Measurements from ENCODE around the gene STK39.
A peak's percentile ranks its signal among the peaks of the same experiment; 100 is the strongest.
"Not testable (repeated sequence)": the region's sequence is repeated elsewhere in the genome, so short reads cannot be mapped to it uniquely, and the experiment has no call there.

Gene STK39

DNA sequence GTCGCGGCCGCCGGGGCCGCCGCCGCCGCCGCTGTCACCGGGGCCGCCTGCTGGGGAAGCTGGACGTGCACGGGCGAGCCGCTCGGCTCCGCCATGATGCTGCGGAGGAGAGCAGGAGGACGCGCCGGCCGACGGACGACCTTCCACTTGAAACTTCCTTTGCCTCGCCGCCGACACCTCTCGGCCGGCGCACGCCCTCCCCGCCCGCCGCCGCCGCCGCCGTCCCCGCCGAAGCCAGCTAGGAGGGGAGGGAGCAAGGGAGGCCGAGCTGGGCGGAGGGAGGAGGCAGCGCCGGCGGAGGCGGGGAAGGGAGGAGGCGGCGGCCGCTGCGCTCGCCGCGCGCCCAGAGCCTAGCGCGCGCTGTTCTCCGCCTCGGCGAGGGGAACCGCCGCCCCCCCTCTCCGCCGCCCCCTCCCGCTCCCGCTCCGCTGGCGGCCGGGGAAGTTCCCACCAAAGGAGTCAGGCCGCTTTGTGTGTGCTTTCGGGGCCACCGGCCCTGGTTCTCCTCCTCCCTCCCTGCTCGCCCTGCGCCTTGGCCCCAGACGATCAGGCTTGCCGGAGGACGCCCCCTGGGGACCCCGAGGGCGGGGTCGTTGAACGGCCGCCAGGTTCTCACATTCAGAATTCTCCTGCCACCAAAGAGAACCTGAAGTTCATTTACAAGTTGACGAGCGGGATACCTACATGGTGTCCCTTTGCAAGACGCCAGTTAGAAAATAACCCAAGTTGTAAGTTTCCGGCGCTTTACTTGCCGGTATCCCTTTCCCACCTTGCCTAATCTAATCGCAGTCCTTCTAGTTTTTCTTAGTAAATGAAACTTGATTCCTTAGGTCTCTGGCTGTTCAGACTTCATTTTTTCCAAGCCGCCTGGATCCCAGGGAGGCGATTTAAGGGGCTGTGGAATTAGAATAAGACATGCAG, at the start of gene STK39:
STK39 (minus strand) TSS at position 255 of the 921 bp plus-strand sequence; CDS start at position 95, 160 bp downstream.
- peak; percentile 83 for DNase-seq (ENCODE audit: low read depth)

DNA sequence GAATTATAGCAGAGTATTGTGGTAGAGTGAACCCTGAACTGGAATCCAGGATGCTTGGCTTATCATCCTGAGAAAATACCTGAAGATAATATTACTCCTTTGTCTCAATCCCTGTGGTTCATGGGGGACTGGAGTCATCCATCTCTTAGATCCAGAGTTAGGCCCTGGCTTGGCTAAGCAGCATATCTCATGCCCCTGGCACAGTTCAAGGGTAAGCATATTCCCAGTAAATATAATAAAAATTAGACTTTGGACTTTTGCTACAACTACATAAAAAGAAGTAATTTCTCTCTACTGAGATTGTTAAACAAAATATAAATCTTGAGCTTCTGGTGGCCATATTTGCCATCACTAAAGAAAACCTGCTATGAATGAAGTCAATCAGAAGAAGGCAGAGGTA, 47.7 kb upstream of the STK39 start:
- DNase-seq (ENCODE audit: low read depth) = no peak

DNA sequence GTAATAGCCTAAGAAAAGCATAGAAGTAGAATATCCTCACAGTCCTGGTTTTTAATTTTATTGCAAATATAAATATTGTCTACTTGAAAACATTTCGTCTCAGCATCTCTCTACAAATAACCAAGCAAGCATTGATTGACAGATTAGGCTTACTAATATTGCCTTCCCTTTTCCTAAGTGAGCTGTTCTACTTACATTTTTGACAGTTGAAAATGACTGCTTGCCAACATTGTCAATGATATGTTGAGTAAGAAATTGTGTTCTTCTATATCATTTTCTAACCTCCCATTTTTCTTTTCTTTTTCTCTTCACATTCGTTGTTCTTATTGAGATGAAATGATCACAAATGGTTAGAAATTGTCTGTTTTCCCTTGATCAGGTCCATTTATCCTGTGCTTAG, 47.0 kb upstream of the STK39 start:
- no peak for DNase-seq (ENCODE audit: low read depth)

DNA sequence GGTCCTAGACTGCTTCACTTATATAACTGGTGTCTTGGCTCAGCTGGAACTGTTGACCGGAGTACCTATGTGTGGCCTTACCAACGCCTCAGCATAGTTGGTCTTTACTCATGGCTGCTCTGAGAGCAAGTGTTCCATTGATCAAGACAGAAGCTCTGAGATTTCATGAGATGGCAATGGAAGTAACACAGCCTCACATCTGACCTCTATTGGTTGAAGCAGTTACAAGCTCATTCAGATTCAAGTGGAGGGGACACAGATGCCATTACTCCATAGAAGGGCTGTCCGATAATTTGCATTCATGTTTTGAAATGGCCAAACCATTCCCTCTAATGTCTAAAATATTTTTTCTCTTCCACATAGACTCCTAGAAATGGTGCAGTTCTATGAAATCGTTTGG, 46.4 kb upstream of the STK39 start:
- peak; percentile 17 for DNase-seq (ENCODE audit: low read depth)

DNA sequence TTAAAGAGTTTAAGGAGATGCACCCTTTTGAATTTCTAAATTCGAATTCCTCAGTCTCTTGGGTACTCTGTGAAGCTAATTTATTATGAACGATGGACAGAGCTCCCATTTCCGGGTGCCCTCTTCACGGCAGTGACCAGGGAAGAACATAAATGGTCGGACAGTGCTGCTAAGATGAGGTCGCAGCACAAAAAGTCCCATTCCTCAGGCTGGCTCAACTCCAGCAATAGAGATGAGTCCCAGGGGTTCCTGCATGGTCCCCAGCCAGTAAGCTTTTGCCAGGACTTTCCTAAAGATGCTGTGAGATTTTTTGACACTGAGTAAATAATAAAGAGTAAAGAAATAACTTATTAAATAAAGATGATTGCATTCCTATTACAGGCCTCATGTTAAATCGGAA, 43.0 kb upstream of the STK39 start:
- no peak for DNase-seq (ENCODE audit: low read depth)

DNA sequence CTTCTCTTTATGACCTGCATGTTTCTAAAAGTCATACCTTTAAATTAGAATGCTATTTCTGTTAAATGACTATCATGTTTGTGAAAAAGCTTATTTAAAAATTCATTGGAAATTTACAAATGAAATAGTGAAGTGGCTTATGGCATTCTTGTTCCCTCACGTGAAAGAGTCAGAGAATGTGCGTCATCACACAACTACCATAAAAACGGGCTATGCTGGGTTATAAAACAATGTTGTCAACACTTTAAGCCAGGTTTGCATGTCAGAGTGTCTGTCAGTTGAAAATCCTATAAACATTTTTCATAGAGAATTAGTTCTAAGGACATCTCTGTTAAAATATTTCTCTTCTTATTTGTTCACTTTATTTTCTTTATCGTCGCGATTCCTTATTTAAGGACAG, 42.5 kb upstream of the STK39 start:
- DNase-seq (ENCODE audit: low read depth) = no peak

DNA sequence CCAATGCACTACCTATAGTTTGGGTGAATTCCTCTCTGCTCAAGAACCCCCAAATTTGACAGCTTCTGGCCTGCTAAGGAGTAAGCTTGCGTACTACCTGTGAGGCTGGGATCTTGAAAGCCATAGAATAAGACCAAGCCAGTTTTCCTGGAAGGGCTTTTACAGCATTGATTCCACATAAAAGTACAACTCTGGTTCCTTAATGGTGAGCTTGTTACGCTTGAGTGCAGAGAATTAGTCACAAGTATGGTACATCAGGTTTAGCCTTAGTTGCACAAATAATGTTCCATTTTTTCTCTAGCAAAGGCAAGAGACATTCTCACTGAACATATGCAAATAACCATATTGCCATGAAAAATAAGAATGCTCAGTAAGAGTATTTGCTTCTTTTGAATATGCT, 39.1 kb upstream of the STK39 start:
- DNase-seq (ENCODE audit: low read depth) = no peak

DNA sequence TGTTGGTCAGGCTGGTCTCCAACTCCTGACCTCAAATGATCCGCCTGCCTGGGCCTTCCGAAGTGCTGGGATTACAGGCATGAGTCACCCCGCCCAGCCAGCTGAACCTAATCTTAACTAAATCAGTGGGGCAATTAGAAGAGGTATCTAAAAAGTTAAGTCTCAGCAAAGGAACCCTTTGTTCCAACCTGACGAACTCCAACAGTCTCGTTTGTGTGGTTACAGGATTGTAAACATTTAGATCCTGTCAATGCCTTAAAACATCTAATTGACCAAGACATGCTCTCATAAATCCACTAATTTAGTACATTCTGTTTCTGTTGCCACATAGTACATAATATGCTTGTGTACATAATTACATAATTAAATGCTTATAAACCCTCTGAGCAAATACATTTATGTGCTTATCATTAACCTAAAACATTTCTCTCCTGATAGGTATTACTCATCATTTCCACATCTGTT, 31.1 kb upstream of the STK39 start:
- peak; percentile 74 for DNase-seq (ENCODE audit: low read depth)

DNA sequence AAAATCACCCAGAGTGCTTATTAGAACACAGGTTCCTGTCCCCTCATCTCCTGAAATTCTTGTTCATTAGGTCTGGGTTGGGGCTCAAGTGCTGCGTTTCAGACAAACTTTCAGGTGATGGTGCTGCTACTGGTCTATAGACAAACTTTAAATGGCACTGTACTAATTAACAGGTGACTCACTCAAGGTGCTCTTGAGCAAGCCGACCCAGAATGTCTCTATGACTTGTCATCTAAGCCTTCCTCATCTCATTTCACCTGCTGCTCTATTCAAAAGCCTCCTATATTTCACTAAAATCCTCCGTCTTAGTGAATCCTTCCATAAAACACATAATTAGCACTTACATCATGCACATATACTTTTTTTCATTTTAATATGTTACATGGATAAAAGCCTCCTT, 29.9 kb upstream of the STK39 start:
- no peak for DNase-seq (ENCODE audit: low read depth)

DNA sequence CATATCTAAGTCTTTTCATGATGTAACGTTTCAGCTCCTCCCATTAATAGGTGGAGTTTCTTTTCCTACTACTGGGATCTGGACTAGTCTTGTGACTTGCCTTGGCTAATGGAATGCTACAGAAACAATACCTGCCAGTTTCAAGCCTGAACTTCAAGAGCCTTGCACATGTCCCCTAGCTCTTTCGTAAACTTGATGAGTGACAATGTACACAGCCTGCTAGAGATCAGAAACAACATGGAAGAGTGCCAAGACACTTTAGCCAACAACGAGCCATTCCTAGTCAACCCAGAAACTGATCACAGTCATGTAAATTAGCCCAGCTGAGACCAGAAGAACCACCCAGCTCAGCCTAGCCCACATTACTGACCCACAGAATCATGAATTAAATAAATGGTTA, 24.8 kb upstream of the STK39 start:
- DNase-seq (ENCODE audit: low read depth) = no peak

DNA sequence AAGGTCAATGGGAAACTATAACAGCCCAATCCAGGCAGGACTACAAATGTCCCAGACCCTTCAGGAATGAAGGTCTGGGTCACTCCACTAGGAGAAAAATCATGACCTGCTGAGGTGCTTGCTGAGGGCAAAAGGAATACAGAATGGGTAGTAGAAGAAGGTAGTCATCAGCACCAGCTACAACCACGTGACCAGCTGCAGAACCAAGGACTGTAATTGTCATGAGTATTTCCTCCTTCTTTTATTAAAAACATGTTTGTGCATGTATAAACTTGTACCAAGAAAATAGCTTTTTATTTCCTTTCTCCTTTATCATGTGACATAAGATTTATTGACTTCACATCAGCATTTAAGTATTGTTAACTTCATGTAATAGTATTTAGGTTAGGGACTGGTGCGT, 15.5 kb upstream of the STK39 start:
- not testable (repeated sequence) for DNase-seq (ENCODE audit: low read depth)

DNA sequence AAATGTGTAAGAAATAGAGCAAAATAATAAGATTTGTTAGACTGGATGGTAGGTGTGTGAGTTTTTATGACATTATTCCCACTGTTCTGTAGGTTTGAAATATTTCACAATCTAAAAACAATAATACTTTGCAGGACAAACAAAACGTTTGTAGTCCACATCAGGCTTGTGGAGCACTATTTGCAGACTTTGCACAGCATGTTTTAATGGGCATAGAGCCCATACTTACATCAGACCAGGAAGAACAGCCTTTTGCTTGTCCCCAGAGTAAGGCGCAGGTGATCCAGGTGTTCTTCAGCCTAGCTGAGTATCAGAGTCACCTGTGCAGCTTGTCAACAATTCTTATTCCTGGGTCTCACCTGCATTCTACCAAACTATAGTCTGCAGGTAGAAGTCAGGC, 9.1 kb upstream of the STK39 start:
- no peak for DNase-seq (ENCODE audit: low read depth)

DNA sequence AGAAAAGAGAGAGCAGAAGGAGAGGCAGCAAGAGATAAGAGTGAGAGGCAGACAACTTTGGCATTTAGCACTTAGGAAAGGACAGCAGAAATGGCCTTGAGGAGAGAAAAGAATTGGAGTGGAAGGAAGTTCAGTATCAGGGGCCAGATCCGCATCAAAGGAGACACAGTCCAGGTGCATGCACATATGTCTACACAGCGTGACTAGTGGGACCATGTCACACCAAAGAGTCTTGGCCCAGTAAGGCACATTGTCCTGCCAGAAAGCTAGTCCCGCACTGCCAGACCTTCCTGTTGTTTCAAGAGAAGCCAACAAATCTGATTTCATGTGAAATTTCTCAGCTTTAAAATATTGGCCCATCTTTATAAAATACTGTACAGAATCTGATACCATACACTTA, 8.5 kb upstream of the STK39 start:
- no peak for DNase-seq (ENCODE audit: low read depth)

DNA sequence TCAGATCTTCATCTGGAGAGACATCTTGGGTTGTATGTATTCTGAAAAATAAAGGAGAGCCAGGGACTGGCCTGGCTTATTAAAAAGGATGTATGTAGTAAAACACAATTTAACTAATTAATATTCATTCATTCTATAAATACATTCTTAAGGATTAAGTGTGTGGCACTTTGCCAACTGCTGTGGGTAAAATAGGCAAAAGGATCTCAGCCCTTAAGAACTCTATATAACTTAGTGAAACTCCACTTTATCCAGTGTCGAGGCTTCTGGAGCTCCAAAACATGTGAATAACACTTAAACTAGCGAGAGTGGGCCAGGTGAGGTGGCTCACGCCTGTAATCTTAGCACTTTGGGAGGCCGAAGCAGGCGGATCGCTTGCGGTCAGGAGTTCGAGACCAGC, 7.7 kb upstream of the STK39 start:
- peak; percentile 15 for DNase-seq (ENCODE audit: low read depth)

DNA sequence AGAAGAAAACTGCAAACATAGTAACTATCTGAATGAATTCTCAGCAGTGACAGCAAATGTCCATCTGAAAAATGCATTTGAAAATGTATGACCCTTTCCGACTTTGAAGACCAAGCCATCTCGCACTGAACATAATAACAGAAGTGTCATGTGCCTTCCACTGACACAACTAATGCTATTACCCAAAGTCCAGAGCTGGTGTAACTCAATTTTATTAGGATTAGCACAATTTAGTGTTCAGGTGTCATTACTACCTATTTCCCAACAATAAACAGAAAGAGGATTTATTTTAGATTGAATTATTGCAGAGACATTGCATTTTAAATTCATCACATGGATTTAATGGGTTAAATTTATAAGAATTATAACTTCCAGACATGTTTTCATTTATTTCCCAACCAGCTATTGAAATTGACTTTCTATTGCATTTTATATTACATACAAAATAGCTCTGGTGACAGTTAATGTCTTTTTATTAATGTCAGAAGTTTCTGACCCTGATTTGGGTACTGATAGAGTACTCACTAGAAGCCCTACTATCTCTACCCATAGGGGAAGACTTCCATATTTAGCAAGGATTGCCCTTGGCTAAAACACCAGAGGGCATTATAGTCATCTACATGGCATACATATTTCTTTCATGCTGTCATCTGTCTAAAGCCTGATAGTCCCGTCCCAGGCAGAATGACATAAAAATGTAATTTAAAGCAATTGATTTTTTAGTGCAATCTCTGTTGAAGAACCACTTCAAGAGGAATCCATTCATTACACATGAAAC, 7.0 kb upstream of the STK39 start:
- peak; percentile 80 for DNase-seq (ENCODE audit: low read depth)

DNA sequence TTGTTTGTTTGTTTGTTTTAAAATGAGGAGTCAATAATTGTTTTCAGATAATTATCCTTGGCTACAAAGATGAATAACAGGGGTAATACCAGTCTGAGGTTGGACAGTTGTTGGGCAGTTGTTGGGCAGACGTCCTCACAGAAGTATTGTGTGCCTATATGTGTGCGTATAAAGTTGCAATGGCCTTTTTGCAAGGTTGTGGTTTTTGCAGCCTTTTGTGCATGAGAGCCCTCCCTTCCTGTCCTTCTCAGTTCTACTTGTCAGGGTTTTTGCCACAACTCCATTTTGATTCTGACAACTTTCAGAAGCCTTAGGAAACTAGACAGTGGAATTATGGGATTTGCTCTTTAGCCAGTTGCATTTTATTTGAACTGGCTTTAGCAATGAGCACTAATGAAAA, 6.0 kb upstream of the STK39 start:
- DNase-seq (ENCODE audit: low read depth) = no peak

DNA sequence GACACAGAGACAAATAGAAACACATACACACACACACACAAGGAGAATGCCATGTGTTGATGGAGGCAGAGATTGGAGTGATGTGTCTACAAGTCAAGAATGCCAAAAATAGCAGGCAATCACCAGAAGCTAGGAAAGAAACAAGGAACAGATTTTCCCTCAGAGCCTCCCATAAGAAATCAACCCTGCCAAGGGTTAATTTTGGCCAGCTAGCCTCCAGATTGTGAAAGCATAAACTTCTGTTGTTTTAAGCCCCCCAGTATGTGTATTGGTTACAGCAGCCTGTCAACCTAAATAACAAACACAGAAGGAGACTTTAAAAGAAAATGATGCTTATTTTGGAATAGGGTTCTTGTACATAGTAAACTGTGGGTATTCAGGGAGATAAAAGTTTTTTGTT, 5.6 kb upstream of the STK39 start:
- DNase-seq (ENCODE audit: low read depth) = peak; percentile 43

DNA sequence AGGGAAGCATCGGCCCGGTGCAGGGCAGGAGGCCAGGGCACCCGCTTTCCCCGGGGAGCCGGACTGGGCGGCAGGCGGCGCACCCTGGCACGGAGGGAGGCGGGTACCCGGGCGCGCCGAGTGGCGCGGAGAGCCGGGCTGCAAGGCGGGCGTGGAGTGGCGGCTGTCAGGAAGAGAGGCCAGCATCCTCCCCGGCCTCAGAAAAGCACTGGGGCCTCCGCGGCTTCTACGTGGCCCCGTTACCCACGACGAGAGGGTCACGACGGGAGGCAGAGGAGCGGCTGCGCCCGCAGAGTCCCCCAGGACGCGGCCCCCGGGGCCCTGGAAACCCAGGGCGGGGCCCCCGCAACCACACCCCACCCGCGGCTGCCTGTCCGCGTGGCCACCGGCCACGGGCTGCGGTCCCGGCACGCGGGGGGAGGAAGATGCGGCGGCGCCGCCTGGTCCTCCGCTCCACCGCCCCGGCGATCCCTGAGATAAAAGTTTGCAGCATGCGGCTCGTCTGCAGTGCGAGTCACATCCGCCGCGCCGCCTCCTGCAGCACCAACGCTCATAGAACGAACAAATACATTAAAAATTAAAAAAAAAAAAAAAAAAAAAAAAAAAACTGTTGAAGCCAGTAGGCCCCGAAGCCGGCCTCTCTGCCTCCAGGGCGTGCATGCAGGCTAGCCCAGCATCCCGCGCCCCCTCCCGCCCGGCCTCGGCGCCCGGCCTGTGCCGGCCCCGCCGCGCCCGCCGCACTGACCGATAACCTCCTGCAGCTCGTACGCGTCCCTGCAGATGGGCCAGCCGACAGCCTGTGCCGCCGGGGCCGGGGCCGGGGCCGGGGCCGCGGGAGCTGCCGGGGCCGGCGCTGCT, 683 bp downstream of the STK39 start:
- peak; percentile 74 for DNase-seq (ENCODE audit: low read depth)

DNA sequence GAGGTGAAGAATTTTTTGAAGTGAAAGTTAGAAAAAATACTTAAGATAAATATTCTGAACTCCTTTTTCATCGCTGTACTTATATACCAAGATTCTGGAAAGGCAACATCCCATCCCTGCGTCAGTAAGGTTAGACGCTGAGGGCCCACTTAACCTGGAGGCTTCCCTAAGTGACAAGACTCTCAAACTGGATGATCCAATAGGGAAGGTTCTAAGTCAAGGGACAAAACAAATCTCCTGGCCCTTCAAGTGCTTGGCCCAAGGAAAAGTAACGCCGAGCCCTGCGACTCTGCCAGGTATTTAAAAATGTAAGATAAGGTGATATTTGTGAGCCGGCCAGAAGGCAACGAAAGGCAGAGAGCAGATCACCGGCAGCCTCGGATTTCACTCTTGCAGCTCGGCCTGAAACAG, 1.3 kb downstream of the STK39 start:
- DNase-seq (ENCODE audit: low read depth) = no peak

DNA sequence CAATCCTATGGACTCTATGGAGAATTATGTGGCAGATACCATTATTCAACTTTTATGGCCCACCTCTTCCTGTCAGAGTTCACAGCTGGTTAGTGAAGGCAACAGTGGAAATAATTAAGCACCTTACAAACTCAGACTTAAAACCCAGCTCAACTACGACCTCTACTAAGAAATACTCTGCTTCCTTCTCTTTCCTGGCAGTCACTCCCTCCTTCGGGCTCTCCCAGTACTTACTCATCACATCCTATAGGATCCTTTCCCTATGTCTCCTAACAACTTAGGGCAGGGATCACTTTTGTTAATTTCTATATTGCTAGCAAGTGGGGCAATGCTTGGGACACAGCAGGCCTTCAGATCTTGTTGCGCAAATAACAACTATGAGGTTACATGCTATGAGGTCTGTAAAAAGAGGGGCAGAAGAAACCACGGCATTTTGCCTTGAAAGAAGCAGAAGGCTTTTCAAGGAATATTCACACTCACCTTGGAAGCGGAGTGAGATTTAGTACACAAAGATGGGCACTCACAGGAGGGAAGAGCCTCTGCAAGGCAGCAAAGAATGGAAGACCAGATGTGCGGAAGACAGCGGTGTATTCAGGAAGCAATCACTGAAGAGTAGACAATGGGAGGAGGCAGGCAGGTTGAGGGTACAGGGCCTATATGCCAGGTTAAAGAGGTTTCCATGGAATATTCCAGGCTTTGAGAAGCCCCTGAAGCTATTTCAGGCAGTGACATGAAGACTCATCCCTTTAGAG, 2.1 kb downstream of the STK39 start:
- DNase-seq (ENCODE audit: low read depth) = peak; percentile 27

DNA sequence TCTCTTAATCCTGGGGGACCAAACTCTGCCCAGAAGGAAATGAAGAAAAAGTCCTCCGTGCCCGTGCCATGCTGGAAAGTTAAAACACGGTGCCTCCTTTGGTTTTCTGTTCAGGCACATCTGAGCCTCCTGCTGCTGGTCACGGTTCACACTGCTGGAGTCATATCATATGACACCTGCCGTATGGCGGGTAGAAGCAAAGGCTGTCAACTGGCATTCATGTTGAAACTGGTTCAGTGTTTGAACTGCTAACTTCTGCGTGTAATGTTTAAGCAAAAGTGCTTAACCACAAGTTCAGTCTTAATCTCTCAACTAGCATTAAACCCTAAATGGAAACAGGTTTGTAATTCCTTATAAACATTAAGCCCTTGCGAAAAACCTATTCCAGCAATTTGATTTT, 3.1 kb downstream of the STK39 start:
- DNase-seq (ENCODE audit: low read depth) = peak; percentile 7
